HG02973 (cell line): Measurements from ENCODE around the gene CTDSP1.
A peak's percentile ranks its signal among the peaks of the same experiment; 100 is the strongest.

ENCODE experiments used
- ATAC-seq: cut with Tn5 transposase; IDR thresholded peaks from one replicate; pipeline ENCODE4 v1.9.1; 2021; ENCODE audit warnings: moderate library complexity; ENCODE audit not compliant: unreplicated experiment

The CTDSP1 gene, protein sequence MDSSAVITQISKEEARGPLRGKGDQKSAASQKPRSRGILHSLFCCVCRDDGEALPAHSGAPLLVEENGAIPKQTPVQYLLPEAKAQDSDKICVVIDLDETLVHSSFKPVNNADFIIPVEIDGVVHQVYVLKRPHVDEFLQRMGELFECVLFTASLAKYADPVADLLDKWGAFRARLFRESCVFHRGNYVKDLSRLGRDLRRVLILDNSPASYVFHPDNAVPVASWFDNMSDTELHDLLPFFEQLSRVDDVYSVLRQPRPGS

DNA sequence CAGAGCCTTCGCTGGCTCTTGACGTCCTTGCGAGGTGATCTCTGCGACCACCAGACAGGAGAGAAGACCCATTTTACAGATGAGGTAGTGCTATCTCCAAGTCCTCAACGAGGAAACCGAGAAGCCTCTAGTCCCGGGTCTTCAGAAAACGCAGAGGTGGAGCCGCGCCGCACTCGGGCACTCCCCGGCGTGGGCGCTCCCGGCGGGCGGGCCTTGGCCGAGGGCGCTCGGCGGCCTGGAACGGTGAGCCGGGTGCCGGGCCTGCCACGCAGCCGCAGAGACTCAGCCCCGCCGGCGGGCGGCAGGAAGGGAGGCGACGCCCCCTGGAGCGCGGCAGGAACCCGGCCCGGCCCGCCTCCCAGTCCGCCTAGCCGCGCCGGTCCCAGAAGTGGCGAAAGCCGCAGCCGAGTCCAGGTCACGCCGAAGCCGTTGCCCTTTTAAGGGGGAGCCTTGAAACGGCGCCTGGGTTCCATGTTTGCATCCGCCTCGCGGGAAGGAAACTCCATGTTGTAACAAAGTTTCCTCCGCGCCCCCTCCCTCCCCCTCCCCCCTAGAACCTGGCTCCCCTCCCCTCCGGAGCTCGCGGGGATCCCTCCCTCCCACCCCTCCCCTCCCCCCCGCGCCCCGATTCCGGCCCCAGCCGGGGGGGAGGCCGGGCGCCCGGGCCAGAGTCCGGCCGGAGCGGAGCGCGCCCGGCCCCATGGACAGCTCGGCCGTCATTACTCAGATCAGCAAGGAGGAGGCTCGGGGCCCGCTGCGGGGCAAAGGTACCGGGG, at the start of gene CTDSP1:
CTDSP1 (plus strand) TSS at position 478 of the 776 bp plus-strand sequence; CDS start at position 701, 223 bp downstream.
- peak; percentile 35 for ATAC-seq

- ATAC-seq: no peak
Observed at GRCh38 chr2:218354045-218354444, 45.6 kb upstream of the CTDSP1 start.

GRCh38 chr2:218354850-218355443, 44.7 kb upstream of the CTDSP1 start:
- no peak for ATAC-seq

DNA sequence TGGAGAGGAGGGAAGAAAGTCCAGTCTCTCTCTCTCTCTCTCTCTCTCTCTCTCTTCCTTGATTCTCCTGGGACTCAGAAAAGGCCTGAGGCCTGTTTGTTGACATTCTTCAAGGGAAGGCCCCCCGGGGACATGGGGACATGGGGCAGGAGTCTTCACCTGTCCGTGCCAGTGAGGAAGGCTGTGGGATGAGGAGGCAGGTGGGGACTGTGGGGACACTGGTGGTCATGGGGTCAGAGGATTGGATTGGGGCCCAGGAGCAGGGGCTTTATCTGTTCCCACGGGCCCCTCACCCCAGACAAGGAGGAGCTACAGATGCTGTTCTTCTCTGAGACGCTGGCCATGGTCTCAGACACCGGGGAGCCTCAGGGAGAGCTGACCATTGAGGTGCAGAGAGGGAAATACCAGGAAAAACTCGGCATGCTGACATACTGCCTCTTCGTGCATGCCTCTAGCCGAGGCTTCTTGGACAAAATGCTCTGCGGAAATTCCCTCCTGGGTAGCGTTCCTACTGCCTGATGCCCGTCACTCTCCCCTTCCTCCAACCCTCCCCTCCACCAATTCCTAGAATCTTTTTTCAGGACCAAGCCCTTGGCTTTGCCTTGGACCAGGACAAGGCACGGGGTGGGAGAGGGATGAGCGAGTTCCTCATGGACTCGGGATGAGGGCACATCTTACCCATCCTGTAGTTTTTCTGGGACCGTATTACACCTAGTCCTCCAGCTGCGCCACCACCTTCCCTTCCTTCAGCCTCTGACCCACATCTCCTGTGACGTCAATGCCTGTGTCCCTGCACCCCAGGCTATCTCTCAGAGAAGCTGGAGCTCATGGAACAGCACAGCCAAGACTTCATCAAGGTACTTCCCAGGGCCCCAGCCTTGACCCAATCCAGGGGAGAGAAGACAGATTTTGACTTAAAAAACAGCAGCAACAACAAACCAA, 42.2 kb upstream of the CTDSP1 start:
- ATAC-seq: no peak

DNA sequence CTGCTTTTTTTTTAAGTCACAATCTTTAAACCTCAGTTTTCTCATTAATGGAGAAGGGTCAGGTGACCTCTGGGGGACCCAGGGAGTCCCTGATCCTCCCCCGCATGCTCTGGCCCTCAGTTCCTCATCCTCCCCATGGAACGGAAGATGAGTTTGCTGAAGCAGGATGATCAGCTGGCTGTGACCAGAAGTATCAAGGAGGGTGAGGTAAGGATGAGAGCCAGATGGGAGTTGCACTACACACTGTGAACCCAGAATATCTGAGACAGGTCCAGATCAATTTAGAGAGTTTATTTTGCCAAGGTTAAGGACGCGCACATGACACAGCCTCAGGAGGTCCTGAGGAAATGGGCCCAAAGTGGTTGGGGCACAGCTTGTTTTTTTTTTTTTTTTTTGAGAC, 39.2 kb upstream of the CTDSP1 start:
- ATAC-seq: no peak

- ATAC-seq: no peak
Observed at GRCh38 chr2:218362606-218363005, 37.1 kb upstream of the CTDSP1 start.

- ATAC-seq: no peak
Observed at GRCh38 chr2:218363736-218364135, 35.9 kb upstream of the CTDSP1 start.

DNA sequence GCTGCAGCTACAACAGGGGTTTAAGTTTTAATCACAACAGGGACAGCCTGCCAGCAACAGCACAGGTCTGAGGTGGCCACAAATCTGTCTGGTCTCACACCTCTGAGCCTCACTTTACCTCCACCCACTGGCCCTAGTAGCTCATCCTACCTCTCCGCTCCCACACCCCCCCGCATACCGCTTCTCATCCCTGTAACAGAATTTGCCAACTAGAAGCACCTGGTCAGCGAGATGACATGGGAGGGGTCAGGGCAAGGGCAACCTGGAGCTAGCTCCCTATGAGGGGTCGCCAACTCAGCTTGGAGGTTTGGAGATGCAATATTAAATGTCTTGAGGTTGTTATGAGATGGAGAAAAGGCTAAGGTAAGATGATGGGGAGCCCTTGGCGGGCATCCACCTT, 35.5 kb upstream of the CTDSP1 start:
- ATAC-seq: no peak

DNA sequence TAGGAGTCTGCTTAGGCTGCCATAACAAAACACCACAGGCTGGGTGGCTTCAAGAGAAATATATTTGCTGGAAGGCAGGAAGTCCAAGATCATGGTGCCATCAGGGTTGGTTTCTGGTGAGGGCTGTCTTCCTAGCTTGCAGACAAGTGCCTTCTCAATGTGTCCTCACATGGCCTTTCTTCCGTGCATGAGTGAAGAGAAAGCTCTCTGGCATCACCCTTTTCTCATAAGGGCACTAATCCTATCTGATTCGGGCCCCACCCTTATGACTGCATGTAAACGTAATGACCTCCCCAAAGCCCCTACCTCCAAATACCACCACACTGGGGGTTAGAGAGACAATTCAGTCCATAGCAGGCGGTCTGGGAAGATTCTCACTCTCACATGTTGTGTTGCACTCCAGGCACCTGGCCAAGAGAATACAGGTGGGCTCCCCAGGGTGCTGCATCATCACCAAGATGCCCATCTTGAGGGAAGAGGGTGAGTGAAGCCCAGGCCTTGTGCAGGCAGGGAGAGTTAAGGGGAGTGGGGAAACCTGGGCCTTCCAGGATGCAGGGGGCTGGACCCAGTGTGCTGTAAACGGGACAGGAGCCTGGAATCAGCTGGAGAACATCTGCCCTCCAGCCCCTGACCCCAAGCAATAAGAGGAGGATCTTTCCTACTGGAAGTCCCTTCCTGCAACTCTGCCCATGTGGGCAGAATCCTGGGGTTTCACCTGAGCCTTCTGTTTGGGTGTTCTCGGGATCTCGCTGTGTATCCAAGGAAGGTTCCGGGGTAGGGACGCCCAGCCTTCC, 32.9 kb upstream of the CTDSP1 start:
- ATAC-seq: no peak

GRCh38 chr2:218367415-218368149, 32.1 kb upstream of the CTDSP1 start:
- ATAC-seq: peak; percentile 90

DNA sequence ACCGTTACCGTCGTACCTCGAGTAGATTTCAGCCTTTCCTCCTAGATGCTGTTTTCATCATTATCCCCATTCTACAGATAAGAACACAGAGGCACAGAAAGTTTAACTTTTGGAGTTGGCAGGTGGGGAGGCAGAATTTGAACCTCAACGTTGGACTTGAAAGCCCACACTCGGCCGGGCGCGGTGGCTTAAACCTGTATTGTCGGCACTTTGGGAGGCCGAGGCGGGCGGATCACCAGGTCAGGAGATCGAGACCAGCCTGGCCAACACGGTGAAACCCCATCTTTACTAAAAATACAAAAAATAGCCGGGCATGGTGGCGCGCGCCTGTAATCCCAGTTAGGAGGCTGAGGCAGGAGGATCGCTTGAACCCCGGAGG, 31.5 kb upstream of the CTDSP1 start:
- ATAC-seq: no peak

GRCh38 chr2:218368621-218369153, 31.0 kb upstream of the CTDSP1 start:
- no peak for ATAC-seq

DNA sequence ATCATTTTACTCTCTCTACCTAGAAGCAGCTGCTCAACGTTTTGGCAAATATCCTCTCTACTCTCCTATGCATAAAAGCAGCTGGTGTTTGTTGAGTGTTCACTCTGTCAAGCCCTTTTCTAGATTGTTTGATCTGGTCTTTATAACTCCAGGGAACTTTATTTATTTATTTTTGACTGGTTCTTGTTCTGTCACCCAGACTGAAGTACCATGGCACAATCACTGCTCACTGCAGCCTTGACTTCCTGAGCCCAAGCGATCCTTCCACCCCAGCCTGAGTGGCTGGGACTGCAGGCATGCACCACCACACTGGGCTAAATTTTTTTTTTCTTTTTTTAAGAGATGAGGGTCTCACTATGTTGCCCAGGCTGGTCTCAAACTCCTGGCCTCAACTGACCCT, 30.3 kb upstream of the CTDSP1 start:
- no peak for ATAC-seq

DNA sequence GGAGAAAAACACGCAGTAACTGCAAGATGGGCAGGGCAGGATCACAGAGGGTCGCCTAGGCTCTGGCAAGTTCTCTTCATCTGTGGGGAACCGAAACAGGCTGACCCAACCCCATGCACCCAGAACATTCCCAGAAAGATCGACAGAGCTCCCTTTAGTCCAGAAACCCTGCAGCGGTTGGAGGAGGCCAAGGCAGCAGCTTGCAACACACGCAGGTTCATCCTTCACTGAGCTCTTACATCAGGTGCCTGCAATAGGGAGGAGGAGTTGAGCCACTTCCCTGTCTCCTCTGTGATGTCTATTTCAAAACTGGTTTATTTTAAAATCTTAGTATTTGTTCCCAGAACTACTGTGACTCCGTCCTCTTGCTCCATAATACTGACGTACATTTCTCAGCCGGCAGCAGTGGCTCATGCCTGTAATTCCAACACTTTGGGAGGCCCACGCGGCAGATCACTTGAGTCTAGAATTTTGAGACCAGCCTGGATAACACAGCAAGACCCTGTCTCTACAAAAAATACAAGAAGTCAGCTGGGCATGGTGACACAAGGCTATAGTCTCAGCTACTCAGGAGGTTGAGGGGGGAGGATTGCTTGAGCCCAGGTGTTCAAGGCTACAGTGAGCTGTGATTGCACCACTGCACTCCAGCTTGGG, 29.1 kb upstream of the CTDSP1 start:
- ATAC-seq: no peak

- no peak for ATAC-seq
Observed at GRCh38 chr2:218371983-218372350, 27.7 kb upstream of the CTDSP1 start.

DNA sequence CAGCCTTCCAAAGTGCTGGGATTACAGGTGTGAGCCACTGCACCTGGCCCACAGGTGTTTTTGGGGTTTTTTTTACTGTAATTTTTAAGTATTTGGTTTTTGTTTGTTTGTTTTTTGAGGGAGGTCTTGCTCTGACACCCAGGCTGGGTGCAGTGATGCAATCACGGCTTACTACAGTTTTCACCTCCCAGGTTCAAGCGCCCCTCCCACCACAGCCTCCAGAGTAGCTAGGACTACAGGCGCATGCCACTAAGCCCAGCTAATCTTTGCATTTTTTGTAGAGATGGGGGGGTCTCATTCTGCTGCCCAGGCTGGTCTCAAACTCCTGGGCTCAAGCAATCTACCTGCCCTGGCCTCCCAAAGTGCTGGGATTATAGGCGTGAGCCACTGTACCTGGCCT, 24.9 kb upstream of the CTDSP1 start:
- ATAC-seq: no peak

DNA sequence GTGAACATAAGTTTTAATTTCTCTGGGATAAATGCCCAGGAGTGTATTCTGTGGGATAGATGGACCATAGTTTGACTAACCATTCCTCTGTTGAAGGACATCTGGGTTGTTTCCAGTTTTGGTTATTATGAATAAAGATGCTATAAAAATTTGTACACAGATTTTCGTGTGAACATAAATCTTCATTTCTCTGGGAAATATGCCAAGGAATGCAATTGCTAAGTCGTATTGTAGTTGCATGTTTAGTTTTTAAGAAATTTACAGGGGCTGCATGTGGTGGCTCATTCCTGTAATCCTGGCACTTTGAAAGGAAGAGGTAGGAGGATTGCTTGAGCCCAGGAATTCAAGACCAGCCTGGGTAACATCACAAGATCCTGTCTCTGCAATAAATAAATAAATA, 24.5 kb upstream of the CTDSP1 start:
- ATAC-seq: no peak

- ATAC-seq: no peak
Observed at GRCh38 chr2:218378053-218378452, 21.6 kb upstream of the CTDSP1 start.

- no peak for ATAC-seq
Observed at GRCh38 chr2:218381916-218382366, 17.7 kb upstream of the CTDSP1 start, which contains the start of gene SLC11A1. SLC11A1 (plus strand) TSS chr2:218382273; CDS start chr2:218382369, 96 bp downstream.
